HG02885 (cell line): ENCODE measurements around the gene ALDH4A1.

Source experiments
- ATAC-seq: cut with Tn5 transposase; IDR thresholded peaks from one replicate; pipeline ENCODE4 v1.9.1; 2021; ENCODE audit warnings: mild to moderate bottlenecking; ENCODE audit not compliant: unreplicated experiment, poor library complexity

ALDH4A1 gene

GRCh38 chr1:18939398-18940302 is 37.3 kb upstream of the ALDH4A1 start:
- no peak for ATAC-seq

- no peak for ATAC-seq
These were observed 36.3 kb upstream of the ALDH4A1 start for GRCh38 chr1:18938707-18939070.

GRCh38 chr1:18938008-18938706 is 35.8 kb upstream of the ALDH4A1 start:
- no peak for ATAC-seq

- no peak for ATAC-seq
These were observed 35.2 kb upstream of the ALDH4A1 start for GRCh38 chr1:18937539-18937938.

GRCh38 chr1:18936814-18937481 is 34.6 kb upstream of the ALDH4A1 start:
- no peak for ATAC-seq

- ATAC-seq, result no peak
These were observed 34.1 kb upstream of the ALDH4A1 start for GRCh38 chr1:18936471-18936813.

- no peak for ATAC-seq
These were observed 32.0 kb upstream of the ALDH4A1 start for GRCh38 chr1:18934205-18935000.

GRCh38 chr1:18932879-18933278 is 30.5 kb upstream of the ALDH4A1 start:
- no peak for ATAC-seq

GRCh38 chr1:18932387-18932786 is 30.0 kb upstream of the ALDH4A1 start:
- no peak for ATAC-seq

- ATAC-seq, result no peak
These were observed 29.4 kb upstream of the ALDH4A1 start for GRCh38 chr1:18931730-18932129.

GRCh38 chr1:18929686-18930085 is 27.3 kb upstream of the ALDH4A1 start:
- no peak for ATAC-seq

GRCh38 chr1:18928985-18929384 is 26.6 kb upstream of the ALDH4A1 start:
- no peak for ATAC-seq

GRCh38 chr1:18928406-18928805 is 26.1 kb upstream of the ALDH4A1 start:
- no peak for ATAC-seq

GRCh38 chr1:18927654-18928272 is 25.4 kb upstream of the ALDH4A1 start:
- no peak for ATAC-seq

GRCh38 chr1:18927082-18927653 is 24.8 kb upstream of the ALDH4A1 start:
- no peak for ATAC-seq

- ATAC-seq, result peak; percentile 76
These were observed 24.1 kb upstream of the ALDH4A1 start for GRCh38 chr1:18926315-18927081.

- ATAC-seq, result no peak
These were observed 22.9 kb upstream of the ALDH4A1 start for GRCh38 chr1:18925279-18925678.

GRCh38 chr1:18924221-18924691 is 21.9 kb upstream of the ALDH4A1 start:
- ATAC-seq, result no peak

GRCh38 chr1:18923756-18924211 is 21.4 kb upstream of the ALDH4A1 start:
- no peak for ATAC-seq
